ENCODE results near the gene COL9A3. TPM values are rescaled to one million over a fixed set of nuclear protein-coding genes. Genes with fewer than 3 reads are reported as not detected.

Gene COL9A3
- total and polyA plus RNA-seq, 12 donors: 0.45 to 15.2 (median 2.3) TPM

DNA sequence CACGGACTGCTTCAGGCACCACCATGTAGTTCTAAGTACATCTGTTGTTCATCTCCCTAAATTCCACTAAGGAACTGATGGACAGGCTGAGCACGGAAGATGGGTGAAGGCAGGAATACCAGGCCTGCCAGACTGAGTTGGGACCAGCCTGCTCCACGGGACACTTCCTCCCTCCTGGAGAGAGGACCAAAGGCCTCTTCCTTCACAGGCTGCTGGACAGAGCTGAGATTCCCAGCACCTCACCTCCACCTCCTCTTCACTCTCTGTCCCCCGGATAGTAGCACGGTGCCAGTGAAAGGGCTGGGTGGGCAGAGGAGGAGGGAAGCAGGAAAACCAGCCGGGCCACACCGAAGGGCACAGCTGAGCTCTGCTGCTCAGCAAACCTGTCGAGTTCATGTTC lies 67.7 kb downstream of the COL9A3 start:
- H3K4me1 ChIP-seq: peaks cover 0 to 13% (median 0%) of the 10 kb centered on the region in 9 donors
- no peaks in the 10 kb centered on the region for H3K9me3 ChIP-seq
- no peaks in the 10 kb centered on the region for H3K27me3 ChIP-seq
- H3K36me3 ChIP-seq: peaks cover 3 to 76% (median 35%) of the 10 kb centered on the region in 9 donors
- intact Hi-C loops (cut with DNase I): no loop called here
- no peak overlapping the region for H3K4me3 ChIP-seq
- TF ChIP-seq, protein P1, sequence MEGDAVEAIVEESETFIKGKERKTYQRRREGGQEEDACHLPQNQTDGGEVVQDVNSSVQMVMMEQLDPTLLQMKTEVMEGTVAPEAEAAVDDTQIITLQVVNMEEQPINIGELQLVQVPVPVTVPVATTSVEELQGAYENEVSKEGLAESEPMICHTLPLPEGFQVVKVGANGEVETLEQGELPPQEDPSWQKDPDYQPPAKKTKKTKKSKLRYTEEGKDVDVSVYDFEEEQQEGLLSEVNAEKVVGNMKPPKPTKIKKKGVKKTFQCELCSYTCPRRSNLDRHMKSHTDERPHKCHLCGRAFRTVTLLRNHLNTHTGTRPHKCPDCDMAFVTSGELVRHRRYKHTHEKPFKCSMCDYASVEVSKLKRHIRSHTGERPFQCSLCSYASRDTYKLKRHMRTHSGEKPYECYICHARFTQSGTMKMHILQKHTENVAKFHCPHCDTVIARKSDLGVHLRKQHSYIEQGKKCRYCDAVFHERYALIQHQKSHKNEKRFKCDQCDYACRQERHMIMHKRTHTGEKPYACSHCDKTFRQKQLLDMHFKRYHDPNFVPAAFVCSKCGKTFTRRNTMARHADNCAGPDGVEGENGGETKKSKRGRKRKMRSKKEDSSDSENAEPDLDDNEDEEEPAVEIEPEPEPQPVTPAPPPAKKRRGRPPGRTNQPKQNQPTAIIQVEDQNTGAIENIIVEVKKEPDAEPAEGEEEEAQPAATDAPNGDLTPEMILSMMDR (IDR thresholded peaks at IDR 0.05): no peak
- ATAC-seq (no peak), DNase-seq (no peak)
- 79 to 83% methylated on average over 8 of the region's 8 CpGs for WGBS, 2 donors
- H3K27ac ChIP-seq: no peak overlapping the region

DNA sequence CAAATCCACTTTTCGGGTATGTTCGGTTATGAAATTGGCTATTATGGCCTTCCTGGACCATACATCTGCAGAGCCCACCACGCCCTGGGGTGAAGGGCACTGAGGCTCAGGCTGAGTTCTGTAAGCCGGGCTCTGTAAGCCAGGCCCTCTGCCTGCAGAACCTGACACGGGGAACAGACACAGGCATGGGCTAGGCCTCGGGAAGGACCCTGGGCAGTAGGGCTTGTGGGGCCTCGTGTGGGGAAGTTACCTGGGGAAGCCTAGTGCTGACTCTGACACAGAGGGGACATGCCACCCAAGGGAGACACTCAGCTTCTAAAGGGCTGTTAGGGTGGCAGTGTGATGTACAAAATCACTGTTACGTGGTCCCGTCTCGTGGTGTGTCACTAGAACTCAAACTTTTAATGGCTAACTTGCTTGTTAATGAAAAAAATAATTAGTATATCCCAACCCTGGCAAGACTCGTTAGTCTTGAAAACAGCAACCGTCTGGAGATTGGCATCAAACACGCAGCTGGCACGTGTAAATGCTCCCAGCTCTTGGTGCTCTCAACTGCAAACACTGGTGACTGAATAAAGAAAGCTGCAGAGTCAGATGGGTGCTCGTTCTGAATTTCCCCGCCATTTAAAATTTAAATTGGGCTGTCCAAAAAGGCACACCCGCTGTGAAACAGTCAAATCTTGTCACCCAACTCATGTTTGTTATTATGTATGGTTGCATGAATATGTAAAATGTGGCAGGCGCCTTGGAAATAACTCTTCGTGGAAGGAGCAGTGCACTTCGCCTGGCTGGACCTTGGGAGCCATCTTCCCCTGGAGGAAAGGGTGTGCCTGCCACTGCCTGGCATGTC lies 68.4 kb downstream of the COL9A3 start:
- Histone ChIP-seq H3K4me1 (peaks cover 0 to 13% (median 0%) of the 10 kb centered on the region in 9 donors), H3K9me3 (no peaks in the 10 kb centered on the region), H3K36me3 (peaks cover 4 to 76% (median 41%) of the 10 kb centered on the region in 9 donors), H3K27me3 (no peaks in the 10 kb centered on the region), H3K27ac (no peak overlapping the region), H3K4me3 (no peak overlapping the region)
- no peak for ATAC-seq
- 86 to 87% methylated on average over 20 of the region's 20 CpGs for WGBS, 2 donors
- TF ChIP-seq, protein P1 (IDR thresholded peaks at IDR 0.05): no peak
- intact Hi-C loops (cut with DNase I): no loop called here
- DNase-seq: no peak

GRCh38 chr20:62885896-62886708 lies 69.3 kb downstream of the COL9A3 start:
- DNase-seq (no peak), ATAC-seq (peak in 2 of 8 donors; percentile 9 to 24)
- Histone ChIP-seq H3K27ac (no peak overlapping the region), H3K4me3 (no peak overlapping the region), H3K9me3 (no peaks in the 10 kb centered on the region), H3K4me1 (peaks cover 0 to 13% (median 0%) of the 10 kb centered on the region in 9 donors), H3K36me3 (peaks cover 4 to 76% (median 41%) of the 10 kb centered on the region in 9 donors), H3K27me3 (no peaks in the 10 kb centered on the region)
- intact Hi-C loops (cut with DNase I): no loop called here
- WGBS, 2 donors: 82 to 87% methylated on average over 23 of the region's 23 CpGs
- TF ChIP-seq, protein P1 (IDR thresholded peaks at IDR 0.05): no peak

GRCh38 chr20:62886709-62887058 lies 69.8 kb downstream of the COL9A3 start:
- TF ChIP-seq, protein P1 (IDR thresholded peaks at IDR 0.05): no peak
- ATAC-seq: no peak
- intact Hi-C loops (cut with DNase I): no loop called here
- Histone ChIP-seq H3K4me1 (peaks cover 0 to 13% (median 0%) of the 10 kb centered on the region in 9 donors), H3K9me3 (no peaks in the 10 kb centered on the region), H3K36me3 (peaks cover 4 to 76% (median 42%) of the 10 kb centered on the region in 9 donors), H3K27ac (no peak overlapping the region), H3K27me3 (no peaks in the 10 kb centered on the region), H3K4me3 (no peak overlapping the region)
- no peak for DNase-seq
- 78 to 84% methylated on average over 7 of the region's 7 CpGs for WGBS, 2 donors

Measured in heart right ventricle (tissue), 16 donors.